OCI-LY1 (cell line): Measurements from ENCODE around the gene TRIM43.
"Not testable (repeated sequence)": the region's sequence is repeated elsewhere in the genome, so short reads cannot be mapped to it uniquely, and the experiment has no call there.

Source experiments
- H2AFZ ChIP-seq: fragments of 200-600 bp; sonication (generic), shearing (Covaris generic); 2 replicates; pipeline ENCODE4 v1.6.0; 2014; ENCODE audit warnings: antibody characterized with exemption, mild to moderate bottlenecking, low read length
- H3F3A ChIP-seq: fragments of 200-600 bp; sonication (generic), shearing (Covaris generic); 2 replicates; pipeline ENCODE4 v1.6.0; 2014; ENCODE audit warnings: mild to moderate bottlenecking, antibody characterized with exemption, low read length, moderate library complexity; ENCODE audit not compliant: insufficient read depth
- H3K27ac ChIP-seq: fragments of 200-600 bp; sonication (generic); 2 replicates; pipeline ENCODE4 v1.5.1; 2014; ENCODE audit warnings: low read length, mixed run types, mild to moderate bottlenecking, low read depth; ENCODE audit not compliant: poor library complexity, severe bottlenecking
- H3K27me3 ChIP-seq: fragments of 200-600 bp; sonication (generic); 2 replicates; pipeline ENCODE4 v1.6.0; 2014; ENCODE audit warnings: antibody characterized with exemption, mild to moderate bottlenecking, low read length, moderate library complexity; ENCODE audit not compliant: insufficient read depth
- H3K36me3 ChIP-seq: fragments of 200-600 bp; sonication (generic); 2 replicates; pipeline ENCODE4 v1.6.1; 2014; ENCODE audit warnings: mild to moderate bottlenecking, antibody characterized with exemption, low read length, moderate library complexity, mixed read lengths; ENCODE audit not compliant: insufficient read depth
- H3K4me1 ChIP-seq: fragments of 200-600 bp; sonication (generic); 2 replicates; pipeline ENCODE4 v1.5.1; 2014; ENCODE audit warnings: mild to moderate bottlenecking, low read length, moderate library complexity; ENCODE audit not compliant: insufficient read depth, severe bottlenecking
- H3K4me2 ChIP-seq: fragments of 200-600 bp; sonication (generic), shearing (Covaris generic); 2 replicates; pipeline ENCODE4 v1.6.1; 2014; ENCODE audit warnings: low read length
- H3K4me3 ChIP-seq: fragments of 200-600 bp; sonication (generic); 2 replicates; pipeline ENCODE4 v1.5.1; 2014; ENCODE audit warnings: low read length, low read depth, mild to moderate bottlenecking, mixed read lengths; ENCODE audit not compliant: poor library complexity, severe bottlenecking
- H3K79me2 ChIP-seq: fragments of 200-600 bp; shearing (Covaris generic); 2 replicates; pipeline ENCODE4 v1.6.1; 2016; ENCODE audit warnings: mixed run types, low read length, mixed read lengths; ENCODE audit not compliant: insufficient read depth
- H3K9ac ChIP-seq: fragments of 200-600 bp; sonication (generic), shearing (Covaris generic); 2 replicates; pipeline ENCODE4 v1.6.1; 2014; ENCODE audit warnings: mild to moderate bottlenecking, low read length, mixed read lengths
- H3K9me2 ChIP-seq: fragments of 200-600 bp; sonication (generic), shearing (Covaris generic); 2 replicates; pipeline ENCODE4 v1.6.1; 2014; ENCODE audit warnings: low read depth, mild to moderate bottlenecking, low read length, mixed read lengths
- H3K9me3 ChIP-seq: fragments of 200-600 bp; shearing (Covaris generic); 2 replicates; pipeline ENCODE4 v1.6.1; 2014; ENCODE audit warnings: low read length, mixed read lengths
- H4K20me1 ChIP-seq: fragments of 200-600 bp; sonication (generic), shearing (Covaris generic); 2 replicates; pipeline ENCODE4 v1.6.0; 2016; ENCODE audit warnings: mild to moderate bottlenecking, low read length; ENCODE audit not compliant: insufficient read depth

Gene TRIM43

GRCh38 chr2:95648894-95649544 is 57.2 kb downstream of the TRIM43 start:
- H2AFZ ChIP-seq, H3K4me2 ChIP-seq, H3K9me2 ChIP-seq, H3K9ac ChIP-seq, H3K27me3 ChIP-seq, H3K27ac ChIP-seq, H4K20me1 ChIP-seq, H3F3A ChIP-seq, H3K4me3 ChIP-seq, H3K79me2 ChIP-seq, H3K36me3 ChIP-seq, H3K4me1 ChIP-seq, H3K9me3 ChIP-seq: not testable (repeated sequence)
